GM12873 (cell line): ENCODE results near the gene SLC6A4.

Experiments used
- TF ChIP-seq, protein P1 (sequence below): IDR thresholded peaks from 2 replicates; pipeline ENCODE4 v1.5.1; 2012; ENCODE audit warnings: low read depth, mild to moderate bottlenecking, moderate library complexity, low read length, control low read depth; ENCODE audit not compliant: insufficient read depth; ENCODE audit errors: missing control alignments

Gene SLC6A4

DNA sequence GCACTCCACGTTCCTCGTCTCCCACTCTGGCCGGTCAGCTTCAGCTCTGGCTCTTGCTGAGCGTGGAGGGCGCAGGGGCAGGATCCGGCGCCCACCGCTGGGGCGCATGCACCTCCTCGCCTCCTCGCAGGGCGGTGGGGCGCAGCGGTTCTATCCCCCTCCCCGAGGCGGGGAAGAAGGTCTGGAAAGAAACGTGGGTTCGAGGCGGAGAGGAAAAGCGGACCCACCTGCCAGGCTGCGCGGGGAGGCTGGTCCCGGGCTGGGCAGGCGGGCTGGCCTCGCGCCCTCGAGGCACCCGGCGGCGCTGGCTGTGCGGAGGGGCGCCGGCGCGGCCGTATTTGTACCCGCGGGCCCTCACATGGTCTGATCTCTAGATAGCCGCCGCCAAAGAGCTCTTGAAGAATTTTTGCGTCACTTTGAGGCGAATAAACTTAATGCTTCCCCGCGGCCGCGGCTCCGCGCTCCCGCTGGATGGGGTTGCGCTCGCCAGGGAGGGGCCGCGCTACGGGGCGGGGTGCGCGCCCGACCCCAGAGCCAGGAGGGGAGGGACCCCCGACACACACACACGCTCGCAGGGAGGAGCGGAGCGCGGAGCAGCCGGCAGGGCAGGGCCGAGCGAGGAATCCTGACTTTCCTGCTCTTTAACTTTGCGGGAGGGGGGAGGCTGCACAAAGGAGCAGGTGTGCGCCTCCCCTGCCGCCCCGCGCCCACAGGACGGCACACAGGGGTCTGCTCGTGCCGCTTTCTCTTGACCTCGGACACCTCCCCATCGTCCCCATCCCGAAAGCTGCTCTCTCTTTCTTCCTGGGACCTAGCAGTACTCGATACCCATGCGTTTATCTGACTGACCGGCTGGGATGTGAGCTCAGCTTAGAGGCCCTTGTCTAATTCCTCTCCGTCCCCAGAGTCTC is at the start of gene SLC6A4:
TSS of gene SLC6A4 (minus strand) at position 312 of the 911 bp plus-strand sequence. CDS start 13,739 bp downstream, outside the sequence.
- TF ChIP-seq, protein P1, sequence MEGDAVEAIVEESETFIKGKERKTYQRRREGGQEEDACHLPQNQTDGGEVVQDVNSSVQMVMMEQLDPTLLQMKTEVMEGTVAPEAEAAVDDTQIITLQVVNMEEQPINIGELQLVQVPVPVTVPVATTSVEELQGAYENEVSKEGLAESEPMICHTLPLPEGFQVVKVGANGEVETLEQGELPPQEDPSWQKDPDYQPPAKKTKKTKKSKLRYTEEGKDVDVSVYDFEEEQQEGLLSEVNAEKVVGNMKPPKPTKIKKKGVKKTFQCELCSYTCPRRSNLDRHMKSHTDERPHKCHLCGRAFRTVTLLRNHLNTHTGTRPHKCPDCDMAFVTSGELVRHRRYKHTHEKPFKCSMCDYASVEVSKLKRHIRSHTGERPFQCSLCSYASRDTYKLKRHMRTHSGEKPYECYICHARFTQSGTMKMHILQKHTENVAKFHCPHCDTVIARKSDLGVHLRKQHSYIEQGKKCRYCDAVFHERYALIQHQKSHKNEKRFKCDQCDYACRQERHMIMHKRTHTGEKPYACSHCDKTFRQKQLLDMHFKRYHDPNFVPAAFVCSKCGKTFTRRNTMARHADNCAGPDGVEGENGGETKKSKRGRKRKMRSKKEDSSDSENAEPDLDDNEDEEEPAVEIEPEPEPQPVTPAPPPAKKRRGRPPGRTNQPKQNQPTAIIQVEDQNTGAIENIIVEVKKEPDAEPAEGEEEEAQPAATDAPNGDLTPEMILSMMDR, result no peak

DNA sequence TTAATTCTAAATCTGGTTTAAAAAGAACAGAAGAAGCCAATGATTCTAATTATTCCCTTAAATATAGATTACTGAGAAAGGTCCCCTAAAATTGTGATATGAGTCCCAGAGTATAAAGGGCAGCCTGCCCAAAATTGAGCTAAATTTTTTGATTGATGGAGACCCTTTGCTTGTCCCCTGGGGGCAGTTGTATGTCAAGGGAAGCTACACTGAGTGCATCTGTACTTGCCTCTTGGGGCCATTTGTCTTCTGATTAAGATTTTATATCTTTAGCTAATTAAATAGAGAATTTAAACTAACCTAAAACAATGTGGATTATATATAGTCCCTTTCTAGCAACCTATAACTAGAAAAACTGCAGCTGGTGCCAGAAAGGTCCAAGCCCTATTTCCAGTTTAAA is 43.7 kb upstream of the SLC6A4 start:
- TF ChIP-seq, protein P1, result no peak

- TF ChIP-seq, protein P1, result peak; percentile 33
Measured at GRCh38 chr17:30278032-30278431, 42.5 kb upstream of the SLC6A4 start.

GRCh38 chr17:30275911-30276310 is 40.4 kb upstream of the SLC6A4 start:
- TF ChIP-seq, protein P1, result no peak

GRCh38 chr17:30274887-30275286 is 39.4 kb upstream of the SLC6A4 start:
- TF ChIP-seq, protein P1, result no peak

GRCh38 chr17:30273373-30273772 is 37.9 kb upstream of the SLC6A4 start:
- TF ChIP-seq, protein P1, result no peak

- TF ChIP-seq, protein P1, result no peak
Measured at GRCh38 chr17:30271102-30271501, 35.6 kb upstream of the SLC6A4 start.
